NCI-H128 (cell line): Measurements from ENCODE around the gene ZYG11A.

ENCODE experiments used
- DNase-seq: peaks from one replicate; lab custom pipeline; 2025; ENCODE audit not compliant: unreplicated experiment; lab: John Stamatoyannopoulos, UW

Gene ZYG11A

DNA sequence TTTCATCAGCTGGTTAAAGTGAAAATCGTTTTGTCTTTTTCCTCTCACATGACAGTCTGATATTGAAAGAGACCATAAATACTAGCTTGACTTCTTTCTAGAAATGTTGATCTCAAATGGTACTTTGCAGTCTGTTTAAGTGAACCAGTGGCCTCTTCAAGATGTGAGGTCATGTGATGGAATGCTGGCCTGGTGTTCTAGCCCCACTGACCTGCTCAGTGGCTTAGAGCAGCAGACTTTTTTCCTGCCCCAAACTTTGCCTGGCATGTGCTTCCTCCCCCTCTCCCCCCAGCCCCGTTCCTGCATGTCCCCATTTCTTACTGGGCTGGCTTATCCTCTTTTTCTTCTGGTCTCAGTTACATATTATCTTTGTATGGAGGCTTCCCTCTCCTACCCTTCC, 34.3 kb downstream of the ZYG11A start:
- no peak for DNase-seq

DNA sequence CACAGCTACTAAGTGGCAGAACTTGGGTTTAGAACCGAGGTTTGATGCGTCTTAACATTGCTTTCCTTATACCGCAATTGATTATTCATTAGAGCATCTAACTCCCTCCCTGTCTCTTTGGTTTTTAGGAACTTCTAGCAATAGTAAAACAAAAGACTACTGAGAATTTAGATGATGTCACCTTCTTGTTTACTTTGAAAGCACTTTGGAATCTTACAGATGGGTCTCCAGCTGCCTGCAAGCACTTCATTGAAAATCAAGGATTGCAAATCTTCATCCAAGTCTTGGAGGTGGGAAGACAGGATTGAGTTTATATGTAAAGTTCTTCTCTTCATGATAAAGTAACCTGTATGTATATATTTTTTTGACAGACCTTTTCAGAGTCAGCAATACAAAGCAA, 35.0 kb downstream of the ZYG11A start:
- DNase-seq: no peak

DNA sequence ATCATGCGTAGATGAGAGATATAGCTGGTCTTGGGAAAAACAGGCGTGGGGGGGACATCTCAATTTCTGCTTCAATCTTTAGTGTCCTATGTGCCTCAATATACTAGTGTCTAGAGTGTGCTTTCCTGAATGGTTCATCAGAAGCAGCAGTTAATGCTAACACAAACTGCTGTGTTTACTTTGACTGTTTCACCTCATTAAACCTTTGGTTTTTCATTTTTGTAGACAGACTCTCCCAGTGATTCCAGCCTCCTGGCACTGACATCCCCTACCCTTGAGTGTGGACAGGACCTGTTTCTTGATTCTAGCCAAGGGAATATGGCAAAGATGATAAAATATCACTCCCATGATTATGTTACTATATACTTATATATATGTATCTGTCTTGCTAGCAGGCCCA, 37.6 kb downstream of the ZYG11A start:
- no peak for DNase-seq

DNA sequence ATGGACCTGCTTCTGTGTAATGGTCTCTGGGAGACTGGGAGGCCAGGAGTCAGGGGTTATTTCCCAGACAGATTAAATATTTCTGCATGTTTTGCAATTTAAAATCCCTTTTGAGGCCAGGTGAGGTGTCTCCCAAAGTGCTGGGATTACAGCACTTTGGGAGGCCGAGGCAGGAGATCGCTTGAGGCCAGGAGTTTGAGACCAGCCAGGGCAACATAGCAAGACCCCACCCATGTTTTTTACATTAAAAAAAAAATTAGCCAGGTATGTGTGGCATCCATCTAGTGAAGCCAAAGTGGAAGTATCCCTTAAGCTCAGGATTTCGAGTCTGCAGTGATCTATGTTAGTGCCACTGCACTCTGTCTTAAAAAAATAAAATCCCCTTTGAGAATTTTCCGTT, 44.9 kb downstream of the ZYG11A start:
- no peak for DNase-seq

DNA sequence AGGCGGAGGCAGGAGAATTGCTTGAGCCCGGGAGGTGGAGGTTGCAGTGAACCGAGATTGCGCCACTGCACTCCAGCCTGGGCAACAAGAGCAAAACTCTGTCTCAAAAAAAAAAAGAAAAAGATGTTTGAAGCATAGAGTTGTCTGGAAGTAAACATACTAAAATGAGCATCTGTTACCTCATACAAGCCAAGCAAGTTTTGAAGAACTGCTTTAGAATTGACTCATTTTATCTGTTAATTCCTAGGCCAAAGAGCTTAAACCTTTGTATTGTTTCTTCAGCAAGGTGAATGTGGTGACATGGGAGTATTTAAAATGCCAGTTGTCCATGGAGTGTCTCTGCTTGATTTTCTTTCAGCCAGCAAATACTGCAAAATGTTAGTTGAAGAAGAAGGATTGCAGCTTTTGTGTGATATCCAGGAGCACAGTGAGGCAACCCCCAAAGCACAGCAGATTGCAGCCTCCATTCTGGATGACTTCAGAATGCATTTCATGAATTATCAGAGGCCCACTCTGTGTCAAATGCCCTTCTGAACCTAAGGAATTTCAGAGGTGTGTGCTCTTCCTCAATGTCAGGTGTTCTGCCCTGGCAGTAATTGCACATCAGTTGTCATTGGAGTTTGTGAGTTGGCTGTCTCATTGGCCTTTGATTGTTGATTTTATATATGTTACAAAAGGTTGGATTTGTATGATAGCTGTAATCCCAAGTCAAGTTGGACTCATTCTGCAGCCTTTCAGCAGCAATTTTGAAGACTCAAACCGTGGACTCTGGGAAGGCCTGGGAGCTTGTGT, 50.1 kb downstream of the ZYG11A start:
- no peak for DNase-seq

DNA sequence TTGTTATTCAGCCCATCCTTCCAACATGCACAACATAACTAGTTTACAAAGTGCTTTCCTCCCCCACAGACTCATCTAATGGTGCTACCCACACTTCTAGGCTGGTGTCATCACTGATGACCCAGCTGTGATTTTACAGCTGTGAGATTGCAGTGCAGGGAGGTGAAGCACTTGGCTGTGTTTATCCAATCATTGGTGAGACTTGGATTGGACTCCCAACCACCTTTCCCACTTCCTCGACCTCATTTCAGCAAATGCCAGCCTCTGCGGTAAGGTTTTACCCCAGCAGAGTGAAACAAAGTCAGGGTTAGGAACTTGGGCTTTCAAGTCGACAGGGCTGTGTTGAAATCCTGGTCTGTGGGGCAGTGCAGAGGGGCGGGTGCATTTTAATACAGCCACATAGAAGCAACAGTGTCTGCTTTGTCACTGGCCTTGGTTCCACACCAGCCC, 56.9 kb downstream of the ZYG11A start:
- DNase-seq: no peak

DNA sequence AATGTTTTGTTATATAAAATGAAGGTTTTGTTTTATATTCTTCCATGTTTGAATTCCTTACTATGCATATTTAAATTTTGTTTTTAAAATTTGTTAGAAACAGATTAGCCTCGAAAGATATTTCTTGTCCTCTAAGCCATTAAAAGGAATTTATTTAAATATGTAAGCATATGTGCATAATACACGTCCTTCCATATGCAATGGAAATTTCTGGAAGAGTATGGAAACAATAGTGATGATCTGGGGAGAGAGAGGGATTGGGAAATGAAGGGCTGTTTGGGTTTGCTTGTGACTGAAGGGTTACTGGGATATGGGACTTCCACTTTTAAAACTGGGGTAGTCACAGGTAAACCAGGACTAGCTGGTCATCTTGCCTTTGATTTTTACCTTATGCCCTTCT, 57.8 kb downstream of the ZYG11A start:
- DNase-seq: no peak

DNA sequence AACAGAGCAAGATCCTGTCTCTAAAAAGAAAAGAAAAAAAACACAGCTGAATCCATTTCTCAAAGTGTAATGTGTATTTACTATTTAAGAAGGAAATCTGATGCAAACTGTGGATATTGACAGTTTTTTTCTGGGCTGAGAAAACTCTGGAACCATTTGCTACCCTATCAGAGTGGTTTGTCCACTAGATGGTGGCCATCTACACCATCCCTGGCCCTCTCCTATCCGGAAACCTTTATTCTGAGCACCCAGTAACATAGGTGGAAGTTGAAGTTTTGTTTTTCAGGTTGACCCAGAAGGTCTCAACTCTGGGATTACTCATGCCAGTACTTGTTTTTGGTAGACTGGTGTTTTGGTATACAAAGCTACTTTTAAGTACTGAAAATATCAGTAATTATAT, 58.8 kb downstream of the ZYG11A start:
- no peak for DNase-seq

DNA sequence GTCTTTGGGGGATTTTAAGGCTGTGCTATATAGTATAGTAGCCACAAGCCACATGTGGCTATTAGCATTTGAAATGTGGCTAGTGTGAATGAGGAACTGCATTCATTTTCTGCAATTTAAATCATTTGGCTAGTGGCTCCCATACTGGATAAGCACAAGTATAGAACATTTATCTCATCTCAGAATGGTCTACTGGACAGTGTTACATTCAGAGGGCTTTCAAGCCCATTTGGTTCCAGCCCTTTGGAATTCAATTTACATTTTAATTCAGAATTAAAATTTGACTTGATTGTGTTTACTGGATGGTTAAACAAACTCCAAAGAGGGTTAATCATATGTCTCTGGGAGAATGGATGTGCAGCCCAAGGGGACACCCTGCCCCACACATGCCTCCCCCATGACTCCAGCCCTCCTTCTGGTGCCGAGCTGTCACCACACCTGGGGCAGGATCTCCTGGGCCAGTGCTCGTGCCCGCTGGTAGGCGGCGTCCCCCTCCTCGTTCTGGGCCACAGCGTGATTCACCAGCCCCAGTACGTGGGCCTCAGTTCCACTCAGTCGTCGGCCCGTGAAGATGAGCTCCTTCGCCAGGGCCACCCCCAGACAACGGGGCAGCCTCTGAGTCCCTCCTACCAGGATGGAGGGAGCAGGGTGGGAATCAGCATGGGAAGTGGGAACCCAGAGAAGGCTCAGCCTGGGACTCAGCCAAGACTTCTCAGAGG, 61.8 kb downstream of the ZYG11A start:
- DNase-seq: no peak

DNA sequence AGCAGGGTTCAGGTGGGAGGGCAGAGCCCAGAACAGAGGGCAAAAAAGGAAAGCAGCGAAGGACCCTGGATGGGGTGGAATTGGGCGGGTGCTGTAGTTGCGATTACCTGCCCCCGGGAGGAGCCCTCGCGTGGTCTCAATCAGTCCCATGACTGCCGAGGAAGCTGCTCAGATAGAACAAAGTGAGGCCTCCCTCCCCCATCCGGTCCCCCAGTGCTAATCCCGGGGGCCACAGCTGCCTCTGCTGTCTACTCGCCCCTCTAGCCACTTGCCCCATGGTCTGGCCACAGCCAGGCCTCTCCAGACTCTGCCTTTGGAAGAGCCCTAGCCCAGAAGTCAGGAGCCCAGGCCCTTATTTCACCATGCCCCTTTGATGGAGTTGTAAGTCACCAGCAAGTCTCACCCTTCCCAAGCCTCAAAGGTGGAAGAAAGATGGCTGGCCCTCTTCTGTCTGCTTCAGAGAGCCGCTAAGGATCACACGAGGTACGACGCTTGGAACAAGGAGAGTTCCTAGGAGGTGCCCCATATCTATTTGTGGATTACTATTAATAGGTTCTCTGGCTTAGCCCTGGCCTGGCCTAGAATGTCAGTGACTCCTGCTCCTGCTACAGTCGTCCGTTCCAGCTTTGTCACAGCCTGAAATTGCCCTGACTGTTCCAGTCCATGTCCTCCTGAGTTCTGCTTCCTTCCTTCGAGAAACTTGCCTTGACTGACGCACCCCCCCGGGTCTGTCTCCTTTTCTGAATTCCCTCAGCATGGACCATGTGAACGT, 62.6 kb downstream of the ZYG11A start:
- peak; percentile 26 for DNase-seq

DNA sequence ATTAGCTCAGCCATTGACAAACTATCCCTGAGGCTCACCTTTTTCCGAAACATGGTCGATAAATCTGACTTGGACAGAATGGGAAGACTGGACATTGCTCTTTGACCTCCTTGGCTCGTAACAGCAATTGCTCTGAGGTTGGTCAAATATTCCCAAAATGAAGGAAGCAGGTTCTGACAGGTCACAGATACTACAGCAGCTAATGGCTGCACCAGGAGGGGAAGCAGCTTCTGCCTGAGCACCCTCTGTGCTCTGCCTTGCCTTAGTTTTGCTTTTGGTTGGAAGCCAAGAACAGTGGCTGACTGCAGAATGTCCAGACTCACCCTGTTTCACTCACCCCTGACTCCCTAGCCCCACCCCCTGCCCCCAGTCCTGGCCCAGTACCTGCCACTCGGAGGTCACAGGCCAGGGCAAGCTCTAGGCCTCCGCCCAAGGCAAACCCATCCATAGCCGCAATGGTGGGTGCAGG, 63.6 kb downstream of the ZYG11A start:
- no peak for DNase-seq

DNA sequence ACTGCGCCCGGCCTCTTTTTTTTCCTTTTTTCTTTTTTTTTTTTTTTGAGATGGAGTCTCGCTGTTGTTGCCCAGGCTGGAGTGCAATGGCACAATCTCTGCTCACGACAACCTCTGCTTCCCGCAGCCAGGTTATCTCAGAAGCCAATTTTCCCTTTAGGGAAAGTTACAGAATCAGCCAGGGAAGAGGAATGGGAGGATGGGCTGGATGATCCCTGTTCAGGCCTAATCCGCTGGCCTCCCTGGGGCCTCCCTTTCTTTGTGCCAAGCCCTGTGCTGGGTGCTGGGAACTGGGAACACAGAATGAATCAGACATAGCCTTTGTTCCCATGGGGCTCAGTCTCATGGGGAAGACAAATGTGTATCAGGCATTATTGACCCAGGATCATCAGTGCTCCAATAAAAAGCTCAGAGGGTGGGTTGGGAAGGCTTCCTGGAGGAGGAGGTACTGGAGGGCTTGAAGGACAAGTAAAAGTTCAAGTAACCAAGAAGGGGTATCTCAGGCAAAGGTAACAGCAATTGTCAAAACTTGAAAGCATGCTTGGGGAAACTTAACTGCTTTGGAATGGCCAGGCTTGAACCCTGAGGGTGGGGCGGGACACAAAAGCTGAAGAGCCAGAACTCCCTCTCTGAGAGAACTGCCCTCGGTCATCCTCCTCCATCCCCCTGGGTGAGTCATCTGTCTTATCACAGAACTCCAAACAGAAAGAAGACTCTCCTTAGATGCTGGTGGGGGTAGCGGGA, 64.7 kb downstream of the ZYG11A start:
- DNase-seq: no peak

DNA sequence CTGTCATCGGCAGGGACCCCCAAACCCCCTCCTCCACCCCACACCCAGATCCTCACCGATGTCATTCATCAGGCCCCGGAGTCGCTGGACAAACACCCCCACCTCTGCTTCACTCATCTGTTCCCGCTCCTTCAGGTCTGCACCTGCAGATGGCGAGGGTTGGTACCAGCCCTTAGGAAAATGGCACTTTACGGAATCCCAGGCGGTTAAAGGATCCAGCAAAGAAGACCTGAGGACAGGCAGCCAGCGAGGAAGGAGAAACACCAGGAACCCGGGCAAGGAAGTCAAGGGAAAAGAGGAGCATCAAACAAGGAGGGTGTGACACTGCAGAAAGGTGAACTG, 65.2 kb downstream of the ZYG11A start:
- no peak for DNase-seq

DNA sequence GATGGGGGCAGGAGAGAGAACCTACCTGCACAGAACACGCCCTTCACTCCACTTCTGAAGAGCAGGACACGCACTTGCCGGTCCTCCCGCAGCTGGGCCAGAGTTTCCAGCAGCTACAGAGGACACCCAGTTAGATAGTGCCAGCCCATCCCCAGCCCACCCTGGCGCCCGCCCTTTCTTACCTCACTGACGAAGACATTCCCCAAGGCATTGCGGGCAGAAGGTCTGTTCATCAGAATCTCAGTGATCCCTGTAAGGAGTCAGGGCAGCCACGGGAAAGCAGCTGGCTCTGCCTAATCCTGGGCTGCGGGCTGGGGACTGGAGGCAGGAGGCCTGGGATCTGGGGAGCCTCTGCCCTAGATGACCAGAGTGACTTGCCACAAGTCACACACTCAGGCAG, 69.0 kb downstream of the ZYG11A start:
- no peak for DNase-seq

DNA sequence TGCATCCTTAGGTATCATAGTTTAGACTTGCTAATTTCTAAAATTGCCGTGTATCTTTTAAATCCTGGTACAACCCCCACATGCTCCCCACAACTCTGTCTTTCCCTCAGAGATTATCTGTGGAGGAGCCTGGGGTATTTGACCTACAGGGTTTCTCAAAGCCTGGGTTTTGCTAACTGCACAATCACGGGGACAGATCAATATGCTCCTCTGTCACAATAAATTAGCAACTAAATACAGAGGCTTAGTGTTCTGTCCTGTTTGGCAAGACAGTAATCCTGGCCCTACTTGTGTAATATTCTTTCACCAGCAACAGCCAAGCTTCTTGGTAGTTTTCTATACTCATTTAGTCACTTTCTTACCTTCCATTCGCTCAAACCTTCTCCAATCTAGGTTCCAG, 70.5 kb downstream of the ZYG11A start:
- no peak for DNase-seq

DNA sequence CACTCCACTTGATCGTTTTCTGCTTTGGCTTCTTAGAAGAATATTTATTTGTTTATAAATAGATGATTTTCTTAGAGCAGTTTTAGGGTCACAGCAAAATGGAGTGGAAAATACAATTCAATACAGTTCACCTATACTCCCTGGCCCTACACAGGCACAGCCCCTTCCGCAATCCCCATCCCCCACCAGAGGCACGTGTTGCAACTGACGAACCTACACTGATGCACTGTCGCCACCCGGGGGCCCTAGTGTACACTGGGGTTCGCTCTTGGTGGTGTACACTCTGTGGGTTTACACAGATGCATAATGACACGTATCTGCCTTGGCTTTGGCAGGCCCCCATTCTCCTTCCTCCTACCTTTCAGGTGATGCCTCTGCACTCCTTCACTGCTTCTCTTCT, 71.0 kb downstream of the ZYG11A start:
- no peak for DNase-seq

DNA sequence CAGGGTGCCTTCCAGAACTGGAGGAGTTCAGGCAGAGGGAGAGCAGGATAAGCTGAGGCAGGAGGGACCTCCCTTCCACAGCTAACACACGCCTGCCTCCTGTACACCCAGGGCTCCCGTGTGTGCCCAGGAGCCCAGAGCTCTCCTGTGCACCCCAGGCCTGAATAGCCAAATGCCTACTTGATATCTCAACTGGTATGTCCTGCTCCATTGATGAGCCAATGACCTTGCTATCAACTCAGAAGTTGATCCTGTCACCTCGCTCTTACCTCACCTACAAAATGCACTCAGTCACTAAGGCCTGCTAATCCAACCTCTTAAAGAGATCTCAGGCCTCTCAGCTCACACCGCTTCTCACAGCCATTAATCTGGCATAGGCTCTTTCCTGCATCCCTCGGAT, 71.9 kb downstream of the ZYG11A start:
- DNase-seq: no peak

DNA sequence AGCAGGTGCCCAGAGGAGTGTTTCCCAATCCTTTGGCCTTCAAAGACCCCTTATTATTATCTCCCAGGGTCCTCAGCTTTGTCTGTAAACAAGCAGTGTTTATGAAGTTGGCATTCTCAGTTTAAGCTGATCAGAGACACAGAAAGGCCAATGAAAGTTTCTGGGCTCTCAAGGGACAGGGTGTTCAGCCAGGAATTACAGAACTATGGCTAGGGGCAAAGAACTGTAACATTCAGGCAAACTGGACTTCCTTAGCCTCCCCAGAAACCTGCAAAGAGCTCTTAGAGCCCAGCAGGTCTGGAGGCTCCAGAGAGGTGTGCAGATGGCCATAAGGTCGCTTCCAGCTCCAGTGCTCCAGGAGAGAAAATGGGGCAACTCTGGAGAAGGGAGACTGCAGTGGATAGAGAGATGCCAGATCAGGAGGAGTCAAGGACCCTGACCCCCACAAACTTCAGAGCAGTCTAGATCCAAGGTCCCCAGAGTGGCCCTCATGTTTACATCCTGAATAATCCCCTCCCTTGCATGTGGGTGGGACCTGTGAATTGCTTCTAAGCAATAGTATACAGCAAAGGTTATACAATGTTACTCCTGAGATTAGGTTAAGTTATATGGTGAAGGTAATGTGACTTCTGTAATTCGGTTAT, 72.8 kb downstream of the ZYG11A start:
- DNase-seq: no peak

DNA sequence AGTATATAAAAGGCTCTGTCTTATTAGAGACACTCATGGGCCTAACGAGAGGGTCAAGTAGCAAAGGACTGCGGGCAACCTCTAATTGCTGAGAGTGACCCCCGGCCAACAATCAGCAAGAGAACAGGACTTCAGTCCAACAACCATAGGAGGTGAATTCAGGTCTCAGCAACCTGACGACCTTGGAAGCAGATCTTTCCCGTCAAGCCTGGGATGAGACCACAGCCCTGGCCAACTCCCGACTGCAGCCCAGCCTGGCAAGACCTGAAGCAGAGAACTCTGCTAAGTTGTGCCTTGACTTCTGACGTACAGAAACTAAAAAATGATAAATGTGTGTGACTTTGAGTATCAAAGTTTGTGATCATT, 73.3 kb downstream of the ZYG11A start:
- DNase-seq: no peak

DNA sequence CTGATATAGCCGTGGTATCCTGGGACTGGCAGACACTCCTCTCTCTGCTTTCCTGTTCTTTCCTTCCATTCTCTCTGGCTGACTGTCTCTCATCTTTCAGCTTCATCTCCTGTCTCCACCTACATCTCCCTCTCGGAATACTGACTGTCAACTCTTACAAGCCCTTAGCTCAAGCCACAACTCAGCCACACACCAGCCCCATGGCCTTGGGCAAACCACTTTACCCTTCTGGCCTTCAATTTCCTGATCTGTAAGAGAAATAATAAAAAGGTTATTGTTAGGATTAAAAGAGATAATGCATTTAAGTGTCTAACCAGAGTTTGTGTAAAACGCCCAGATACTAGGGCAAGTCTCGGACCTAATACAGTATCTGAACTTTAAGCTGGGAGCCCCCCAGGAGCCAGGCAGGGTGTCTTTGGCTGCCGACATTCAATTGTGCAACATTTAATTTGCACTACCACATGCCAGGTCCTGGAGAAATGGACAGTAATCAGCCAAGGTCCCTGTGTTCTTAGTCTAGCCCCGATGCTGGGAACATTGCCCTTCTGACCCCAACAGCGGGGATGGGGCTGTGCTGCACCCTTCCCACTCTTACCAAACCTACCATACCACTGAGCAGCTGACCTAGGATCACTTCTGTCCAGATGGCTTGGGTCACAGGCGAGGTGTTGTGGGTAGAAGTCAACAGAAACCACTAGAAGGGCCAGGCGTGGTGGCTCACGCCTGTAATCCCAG, 73.8 kb downstream of the ZYG11A start:
- no peak for DNase-seq
